PC-3 (cell line): ENCODE measurements around the gene ZNF669. TPM values are rescaled to one million over a fixed set of nuclear protein-coding genes. Genes with fewer than 3 reads are reported as not detected.

Experiments
- ATAC-seq: fragments of 200-7000 bp; cut with Tn5 transposase; 2 replicates; pipeline ENCODE4 v1.9.1; 2020; ENCODE audit warnings: mild to moderate bottlenecking, moderate library complexity
- BruUV-seq: library from RNA; stranded (reverse); fragments of 400-500 nt; replicated peaks from 2 replicates; lab custom pipeline; 2021; lab: Mats Ljungman, UMichigan
- CTCF ChIA-PET: fragments of 300-600 bp; sonication (Branson Sonifier 250); formaldehyde crosslinking; loops from one replicate; lab custom pipeline; 2022; ENCODE audit warnings: antibody characterized with exemption; lab: Charles Lee
- POLR2A ChIA-PET: fragments of 300-600 bp; sonication (Branson Sonifier 250); formaldehyde crosslinking; loops from one replicate; lab custom pipeline; 2022; ENCODE audit warnings: antibody characterized with exemption; ENCODE audit not compliant: unreplicated experiment; lab: Charles Lee
- DNase-seq: peaks from one replicate; pipeline ENCODE4 v3.0.0-alpha.2; 2015
- H2AFZ ChIP-seq: fragments of 300-600 bp; sonication (generic); 2 replicates; pipeline ENCODE4 v1.6.0; 2016; ENCODE audit warnings: antibody characterized with exemption, low read length
- H3F3A ChIP-seq: fragments of 300-600 bp; sonication (generic); one replicate; pipeline ENCODE4 v1.6.0; 2017; ENCODE audit warnings: antibody characterized with exemption, low read length, control low read depth, mild to moderate bottlenecking; ENCODE audit not compliant: unreplicated experiment
- H3K27ac ChIP-seq: fragments of 300-600 bp; sonication (generic); 2 replicates; pipeline ENCODE4 v1.5.1; 2016; ENCODE audit warnings: mild to moderate bottlenecking, low read length
- H3K27me3 ChIP-seq: fragments of 300-600 bp; sonication (generic); 2 replicates; pipeline ENCODE4 v1.6.1; 2016; ENCODE audit warnings: low read length, mixed read lengths
- H3K36me3 ChIP-seq: fragments of 300-600 bp; sonication (generic); 2 replicates; pipeline ENCODE4 v1.6.1; 2016; ENCODE audit warnings: low read depth, mixed run types, low read length, mixed read lengths
- H3K4me1 ChIP-seq: fragments of 300-600 bp; sonication (generic); 2 replicates; pipeline ENCODE4 v1.5.1; 2016; ENCODE audit warnings: low read length; ENCODE audit not compliant: insufficient read depth
- H3K4me2 ChIP-seq: fragments of 300-600 bp; sonication (generic); 2 replicates; pipeline ENCODE4 v1.6.0; 2016; ENCODE audit warnings: low read length
- H3K4me3 ChIP-seq: fragments of 300-600 bp; sonication (generic); 2 replicates; pipeline ENCODE4 v1.5.1; 2016; ENCODE audit warnings: mild to moderate bottlenecking, low read length, mixed read lengths
- H3K79me2 ChIP-seq: fragments of 300-600 bp; sonication (generic); 2 replicates; pipeline ENCODE4 v1.6.1; 2017; ENCODE audit warnings: low read length, mixed read lengths
- H3K9ac ChIP-seq: fragments of 300-600 bp; sonication (generic); 2 replicates; pipeline ENCODE4 v1.6.0; 2016; ENCODE audit warnings: mild to moderate bottlenecking, low read length
- H3K9me2 ChIP-seq: fragments of 300-600 bp; sonication (generic); replicated peaks from 2 replicates; pipeline ENCODE4 v1.6.1; 2016; ENCODE audit warnings: mixed run types, low read length, mixed read lengths
- H3K9me3 ChIP-seq: fragments of 300-600 bp; sonication (generic); 2 replicates; pipeline ENCODE4 v1.6.1; 2016; ENCODE audit warnings: low read length, mixed read lengths
- H4K20me1 ChIP-seq: fragments of 300-600 bp; sonication (generic); 2 replicates; pipeline ENCODE4 v1.6.1; 2016; ENCODE audit warnings: low read length, mixed read lengths
- EZH2 ChIP-seq: fragments of 300-600 bp; sonication (generic); IDR thresholded peaks from one replicate; pipeline ENCODE4 v1.6.1; 2017; ENCODE audit warnings: antibody characterized with exemption, mild to moderate bottlenecking, low read length; ENCODE audit not compliant: unreplicated experiment
- EZH2phosphoT487 ChIP-seq: fragments of 300-600 bp; sonication (generic); IDR thresholded peaks from 2 replicates; pipeline ENCODE4 v1.6.1; 2018; ENCODE audit warnings: mild to moderate bottlenecking, antibody characterized with exemption, low read length, borderline replicate concordance
- intact Hi-C: fragments of 100-400 bp; cut with micrococcal nuclease; formaldehyde crosslinking; loops from 2 replicates; pipeline ENCODE4 v1.9.0; 2023
- total RNA-seq: library from RNA; depleted of rRNA; stranded (reverse); fragments of >200 nt; gene quantifications from 2 replicates; pipeline ENCODE4 v1.2.3, GENCODE V29; 2014
- TF ChIP-seq, protein P1 (sequence below): fragments of 300-600 bp; sonication (generic); conservative IDR thresholded peaks from 2 replicates; pipeline ENCODE4 v1.5.1; 2017; ENCODE audit warnings: antibody characterized with exemption, low read depth, mild to moderate bottlenecking, low read length

ZNF669 gene
- total RNA-seq, 1 experiment from 2014 or later = 14.1 TPM

DNA sequence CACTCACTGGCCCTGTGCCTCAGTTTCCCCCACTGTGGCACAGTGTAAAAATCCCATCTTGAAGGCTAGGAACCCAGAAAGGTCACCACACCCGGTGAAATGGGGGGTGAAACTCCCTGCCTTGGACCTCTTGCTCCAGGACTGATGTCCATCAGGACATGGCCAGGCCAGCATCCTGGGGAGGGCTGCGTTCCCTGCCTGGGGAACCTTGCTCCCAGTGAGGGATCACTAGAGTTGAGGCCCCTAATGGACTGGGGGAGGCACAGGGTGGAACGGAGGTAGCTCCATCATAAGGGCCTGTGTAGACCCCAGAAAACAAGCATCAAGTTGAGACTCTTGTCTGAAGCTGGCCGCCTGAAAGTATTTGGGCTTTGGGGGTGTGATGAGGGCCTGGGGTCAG lies 15.2 kb downstream of the ZNF669 start:
- no peak overlapping the region for H3K9ac ChIP-seq
- no peak overlapping the region for H3K4me3 ChIP-seq
- no peaks in the 10 kb centered on the region for H4K20me1 ChIP-seq
- no peaks in the 10 kb centered on the region for H3K9me2 ChIP-seq
- no peaks in the 10 kb centered on the region for H3K79me2 ChIP-seq
- ChIA-PET POLR2A (no interaction called here), CTCF (no interaction called here)
- H3K36me3 ChIP-seq = no peaks in the 10 kb centered on the region
- H3F3A ChIP-seq = no peaks in the 10 kb centered on the region
- no peaks in the 10 kb centered on the region for H3K4me1 ChIP-seq
- H3K27me3 ChIP-seq = no peaks in the 10 kb centered on the region
- no peak for DNase-seq
- H2AFZ ChIP-seq = no peak overlapping the region
- no peak overlapping the region for H3K4me2 ChIP-seq
- no peak for ATAC-seq
- no peak for TF ChIP-seq EZH2phosphoT487
- no peak for TF ChIP-seq EZH2
- TF ChIP-seq, protein P1, sequence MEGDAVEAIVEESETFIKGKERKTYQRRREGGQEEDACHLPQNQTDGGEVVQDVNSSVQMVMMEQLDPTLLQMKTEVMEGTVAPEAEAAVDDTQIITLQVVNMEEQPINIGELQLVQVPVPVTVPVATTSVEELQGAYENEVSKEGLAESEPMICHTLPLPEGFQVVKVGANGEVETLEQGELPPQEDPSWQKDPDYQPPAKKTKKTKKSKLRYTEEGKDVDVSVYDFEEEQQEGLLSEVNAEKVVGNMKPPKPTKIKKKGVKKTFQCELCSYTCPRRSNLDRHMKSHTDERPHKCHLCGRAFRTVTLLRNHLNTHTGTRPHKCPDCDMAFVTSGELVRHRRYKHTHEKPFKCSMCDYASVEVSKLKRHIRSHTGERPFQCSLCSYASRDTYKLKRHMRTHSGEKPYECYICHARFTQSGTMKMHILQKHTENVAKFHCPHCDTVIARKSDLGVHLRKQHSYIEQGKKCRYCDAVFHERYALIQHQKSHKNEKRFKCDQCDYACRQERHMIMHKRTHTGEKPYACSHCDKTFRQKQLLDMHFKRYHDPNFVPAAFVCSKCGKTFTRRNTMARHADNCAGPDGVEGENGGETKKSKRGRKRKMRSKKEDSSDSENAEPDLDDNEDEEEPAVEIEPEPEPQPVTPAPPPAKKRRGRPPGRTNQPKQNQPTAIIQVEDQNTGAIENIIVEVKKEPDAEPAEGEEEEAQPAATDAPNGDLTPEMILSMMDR = no peak
- intact Hi-C loops = no loop called here
- no TSS peak for BruUV-seq
- H3K27ac ChIP-seq = no peak overlapping the region
- no peaks in the 10 kb centered on the region for H3K9me3 ChIP-seq

DNA sequence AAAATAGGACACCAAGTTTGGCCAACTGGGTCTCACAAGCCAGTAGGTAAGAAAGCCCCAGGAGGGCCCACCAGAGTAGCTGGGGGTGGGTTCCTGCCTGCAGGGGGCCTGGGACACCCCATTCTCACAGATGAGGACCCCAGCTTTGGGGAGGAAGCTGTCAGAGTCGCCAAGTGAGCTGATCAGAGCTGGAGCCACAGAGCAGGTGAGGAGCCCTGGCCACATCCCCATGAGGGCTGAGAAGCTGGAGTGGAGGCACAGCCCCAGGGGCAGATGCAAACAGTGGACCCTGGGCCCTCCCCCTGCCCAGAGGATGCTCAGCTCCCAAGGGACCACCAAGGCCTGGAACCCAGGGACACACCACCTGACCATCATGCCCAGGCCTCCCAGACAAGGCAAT lies 16.9 kb downstream of the ZNF669 start:
- no peak for DNase-seq
- TF ChIP-seq, protein P1 = no peak
- TF ChIP-seq EZH2phosphoT487 (no peak), EZH2 (no peak)
- no peaks in the 10 kb centered on the region for H3K79me2 ChIP-seq
- H3K4me3 ChIP-seq = no peak overlapping the region
- H3K9me2 ChIP-seq = no peaks in the 10 kb centered on the region
- H3K27ac ChIP-seq = no peak overlapping the region
- CTCF ChIA-PET = no interaction called here
- no peaks in the 10 kb centered on the region for H4K20me1 ChIP-seq
- H3K27me3 ChIP-seq = no peaks in the 10 kb centered on the region
- H2AFZ ChIP-seq = no peak overlapping the region
- no peaks in the 10 kb centered on the region for H3K9me3 ChIP-seq
- no peak overlapping the region for H3K4me2 ChIP-seq
- H3K4me1 ChIP-seq = no peaks in the 10 kb centered on the region
- BruUV-seq = no TSS peak
- POLR2A ChIA-PET = no interaction called here
- intact Hi-C loops = no loop called here
- no peak overlapping the region for H3K9ac ChIP-seq
- no peaks in the 10 kb centered on the region for H3K36me3 ChIP-seq
- no peak for ATAC-seq
- H3F3A ChIP-seq = no peaks in the 10 kb centered on the region

DNA sequence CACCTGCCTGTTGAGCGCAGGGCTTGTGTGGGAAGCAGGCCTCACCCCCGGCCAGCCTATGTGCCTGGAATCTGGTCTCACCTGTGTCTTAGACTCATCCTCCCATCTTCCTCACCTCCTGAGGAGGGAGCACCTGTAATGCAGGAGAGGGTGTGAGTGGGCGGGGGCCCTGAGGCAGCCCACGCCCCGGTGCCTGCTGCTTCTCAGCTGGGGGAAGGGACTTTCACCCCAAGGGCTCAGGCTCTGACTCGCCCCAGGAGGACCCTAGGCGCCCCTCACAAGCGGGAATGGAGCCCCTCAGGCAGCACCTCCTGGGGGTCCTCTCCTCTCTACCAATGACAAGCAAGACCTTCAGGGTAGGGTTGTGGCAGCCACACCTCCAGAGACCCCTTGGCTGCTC lies 18.8 kb downstream of the ZNF669 start:
- ChIA-PET CTCF (no interaction called here), POLR2A (no interaction called here)
- no peaks in the 10 kb centered on the region for H3F3A ChIP-seq
- H3K27ac ChIP-seq = no peak overlapping the region
- ATAC-seq (no peak), DNase-seq (no peak)
- no peaks in the 10 kb centered on the region for H4K20me1 ChIP-seq
- TF ChIP-seq, protein P1 = no peak
- TF ChIP-seq EZH2phosphoT487 (no peak), EZH2 (no peak)
- H3K9me2 ChIP-seq = no peaks in the 10 kb centered on the region
- no peaks in the 10 kb centered on the region for H3K36me3 ChIP-seq
- H2AFZ ChIP-seq = no peak overlapping the region
- H3K27me3 ChIP-seq = no peaks in the 10 kb centered on the region
- H3K79me2 ChIP-seq = no peaks in the 10 kb centered on the region
- no TSS peak for BruUV-seq
- intact Hi-C loops = no loop called here
- no peak overlapping the region for H3K9ac ChIP-seq
- no peaks in the 10 kb centered on the region for H3K4me1 ChIP-seq
- no peaks in the 10 kb centered on the region for H3K9me3 ChIP-seq
- H3K4me3 ChIP-seq = no peak overlapping the region
- H3K4me2 ChIP-seq = no peak overlapping the region
